ENCODE results near the gene GPC3.

Gene GPC3

DNA sequence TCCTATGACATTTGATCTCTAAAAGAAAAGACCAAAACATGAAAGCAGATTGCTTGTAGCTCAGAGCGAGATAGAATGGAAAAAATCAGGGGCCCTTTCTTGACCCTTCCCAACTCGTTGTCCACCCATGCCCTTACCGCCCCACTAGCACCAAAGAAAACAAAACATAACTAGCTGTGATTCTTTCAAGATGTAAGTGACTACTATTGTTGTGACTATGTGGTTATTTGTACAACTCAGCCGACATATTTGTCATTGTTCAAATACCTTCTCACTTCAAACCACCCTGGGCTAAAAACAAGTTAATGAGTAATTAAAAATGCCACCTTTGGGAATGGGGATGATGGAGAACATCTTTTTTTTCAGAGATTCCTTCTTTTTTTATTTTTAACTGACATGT is 399.0 kb downstream of the GPC3 start:
- no peak for DNase-seq

DNA sequence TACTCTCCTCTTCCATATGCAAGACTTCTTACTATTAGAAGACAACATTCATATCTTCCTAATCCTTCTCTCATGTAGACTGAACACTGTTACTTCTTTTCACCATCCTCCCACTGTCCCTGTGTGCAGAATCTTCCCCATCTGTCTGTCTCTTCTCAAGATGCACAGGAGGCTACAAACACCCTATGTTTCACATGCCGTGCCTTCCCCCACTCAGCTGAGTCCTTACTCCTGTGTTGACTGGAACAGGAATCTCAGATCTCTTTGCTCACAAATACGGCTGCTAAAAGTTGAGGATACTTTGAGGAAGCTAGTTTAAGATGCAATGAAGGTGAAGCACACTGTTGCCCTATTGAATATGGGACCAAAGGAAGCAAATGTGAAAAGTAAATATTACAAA is 401.6 kb downstream of the GPC3 start:
- no peak for DNase-seq

DNA sequence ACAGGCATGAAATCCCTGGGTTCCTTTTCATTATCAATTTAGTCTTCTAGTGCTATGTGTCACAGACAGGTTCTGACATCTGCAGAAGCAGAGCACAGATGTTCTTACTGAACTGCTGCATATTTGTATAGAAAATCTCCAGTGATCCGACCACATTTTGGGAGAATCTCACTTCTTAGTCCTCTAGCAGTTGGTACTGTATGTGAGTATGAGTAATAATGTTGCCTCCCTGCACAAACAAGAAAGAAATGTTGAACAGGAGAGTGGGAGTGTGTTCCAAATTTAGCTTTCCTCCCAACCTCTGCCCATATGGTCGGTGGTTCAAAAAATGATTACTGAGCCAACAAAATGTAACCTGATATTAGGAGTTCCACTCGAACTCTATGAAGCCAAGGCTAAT is 404.8 kb downstream of the GPC3 start:
- DNase-seq, result no peak

DNA sequence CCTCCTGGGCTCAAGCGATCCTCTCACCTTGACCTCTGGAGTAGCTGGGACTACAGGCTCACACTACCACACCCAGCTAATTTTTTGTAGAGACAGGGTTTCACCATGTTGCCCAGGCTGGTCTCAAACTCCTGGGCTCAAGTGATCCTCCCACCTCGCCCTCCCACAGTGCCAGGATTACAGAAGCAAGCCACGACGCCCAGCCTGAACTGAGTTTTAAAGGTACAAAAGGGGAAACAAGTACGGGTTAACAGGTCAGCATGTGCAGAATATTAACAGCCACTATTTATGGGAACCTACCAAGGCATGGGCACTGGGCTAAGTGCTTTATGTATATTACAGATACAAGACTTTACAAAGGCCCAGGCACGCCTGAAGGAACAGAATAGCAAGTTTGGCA is 405.8 kb downstream of the GPC3 start:
- DNase-seq, result no peak

DNA sequence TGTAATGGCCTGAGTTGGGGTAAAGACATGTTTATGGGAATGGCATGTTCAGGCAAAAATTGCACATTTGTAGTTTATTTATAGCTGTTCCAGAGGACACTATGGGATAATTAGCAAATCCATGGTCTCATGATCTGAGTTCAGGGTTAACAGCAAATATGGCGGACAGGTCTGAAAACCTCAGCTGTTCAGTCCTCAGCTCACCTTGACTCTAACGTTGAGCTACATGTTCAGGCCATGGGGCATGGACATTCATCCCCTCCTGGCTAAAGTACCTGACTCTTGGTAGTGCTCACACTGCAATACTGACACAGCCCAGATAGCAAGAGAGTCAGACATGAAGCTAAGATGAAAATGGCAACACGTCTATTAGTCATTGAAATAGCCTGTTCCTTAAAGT is 408.5 kb downstream of the GPC3 start:
- DNase-seq, result no peak

DNA sequence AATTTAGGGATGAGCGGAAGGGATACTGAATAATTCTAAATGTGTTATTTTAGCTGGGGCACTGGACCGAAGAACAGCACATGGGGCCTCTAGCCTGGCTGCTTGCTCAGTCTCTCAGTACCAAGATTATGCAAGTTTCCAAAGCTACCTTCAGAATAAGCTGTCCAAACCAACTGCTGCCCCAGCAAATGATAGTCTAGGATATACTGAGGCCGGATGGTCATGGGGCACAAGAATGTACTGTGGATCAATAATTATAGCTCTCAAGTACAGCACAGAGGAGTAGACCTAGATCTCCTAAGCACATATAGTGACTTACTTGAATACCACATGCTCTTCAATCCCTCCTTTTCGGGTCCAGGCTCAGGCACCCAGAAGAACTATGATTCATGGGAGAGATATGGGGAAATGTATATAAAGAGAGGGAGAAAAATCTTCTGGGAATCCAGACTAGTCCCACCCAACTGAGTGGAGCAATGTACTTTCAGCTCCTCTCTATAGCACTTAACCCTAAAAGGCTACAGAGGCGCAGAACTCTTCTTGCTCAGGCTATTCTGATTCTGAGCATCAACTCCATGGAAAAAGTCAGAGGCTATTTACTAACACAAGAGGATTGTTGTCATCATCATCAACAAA is 409.8 kb downstream of the GPC3 start:
- no peak for DNase-seq

DNA sequence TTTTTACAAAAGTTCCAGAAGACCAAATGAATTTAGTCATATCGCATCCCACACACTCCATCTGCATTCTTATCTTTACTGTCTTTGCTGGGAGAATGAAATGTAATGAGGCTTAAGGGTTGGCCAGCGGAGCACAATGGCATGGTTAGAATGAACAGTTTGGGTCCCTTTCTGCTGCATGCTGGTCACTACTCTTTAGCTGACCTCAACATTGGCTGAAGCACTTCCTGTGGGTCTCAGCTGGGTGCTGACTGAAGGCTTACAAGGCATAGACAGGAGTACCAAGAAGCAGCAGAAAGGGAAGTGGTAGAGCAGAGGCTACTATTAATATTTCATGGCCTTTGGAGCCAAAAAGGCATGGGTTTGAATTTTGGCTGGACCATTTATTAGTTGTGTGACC is 410.7 kb downstream of the GPC3 start:
- no peak for DNase-seq

DNA sequence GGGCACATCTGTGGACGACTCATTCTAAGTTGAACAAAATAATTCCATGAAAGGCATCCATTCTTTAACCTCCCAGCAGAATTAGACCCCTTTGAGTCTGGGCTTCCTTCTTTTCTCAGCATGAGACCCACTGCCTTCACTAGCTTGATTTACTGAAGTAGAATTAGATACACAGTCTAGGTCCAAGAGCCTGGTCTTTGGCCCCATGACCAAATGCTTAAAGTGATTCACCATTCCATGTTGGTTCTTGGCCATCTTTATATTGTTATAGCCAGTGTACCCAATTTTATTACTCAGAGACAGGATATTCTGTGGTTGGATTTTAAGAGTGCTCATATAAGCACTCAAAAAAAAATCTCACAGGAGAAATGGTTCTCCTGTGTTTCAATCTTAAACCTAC is 414.8 kb downstream of the GPC3 start:
- DNase-seq, result no peak

DNA sequence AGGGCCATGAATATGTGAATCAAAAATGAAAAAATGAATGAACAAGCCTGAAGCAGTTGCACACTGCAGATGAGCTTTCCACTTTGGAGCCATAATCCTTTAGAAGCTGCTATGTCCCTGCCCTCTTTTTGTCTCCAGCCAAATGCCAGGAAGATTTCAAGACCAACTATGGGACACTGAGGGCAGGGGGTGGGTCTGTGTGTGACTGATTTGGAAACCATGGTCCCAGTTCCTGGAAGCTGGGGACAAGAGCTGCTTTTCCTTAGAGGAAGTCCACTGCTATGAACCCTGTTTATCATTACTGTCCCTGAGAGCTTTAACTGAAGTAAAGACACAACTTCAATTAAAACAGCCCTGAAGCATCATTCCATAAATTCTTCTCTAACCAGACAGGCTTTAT is 416.2 kb downstream of the GPC3 start:
- no peak for DNase-seq

DNA sequence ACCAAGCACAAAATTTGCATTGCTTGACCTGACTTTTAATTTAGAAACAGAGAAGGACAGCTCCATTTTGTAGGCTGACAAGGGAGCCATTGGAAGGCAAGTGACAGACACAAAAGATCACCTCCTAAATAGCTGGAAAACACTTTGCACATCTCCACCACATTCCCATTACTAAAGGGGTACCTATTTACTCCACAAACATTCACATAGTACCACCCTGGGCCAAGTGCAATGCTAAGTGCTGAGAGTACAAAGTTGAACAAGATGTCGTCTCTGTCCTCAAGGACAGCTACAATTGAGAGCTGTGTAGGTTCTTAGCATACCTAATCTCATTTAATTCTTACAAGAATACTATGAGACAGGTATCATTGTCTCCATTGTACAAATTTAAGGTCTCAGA is 417.3 kb downstream of the GPC3 start:
- no peak for DNase-seq

DNA sequence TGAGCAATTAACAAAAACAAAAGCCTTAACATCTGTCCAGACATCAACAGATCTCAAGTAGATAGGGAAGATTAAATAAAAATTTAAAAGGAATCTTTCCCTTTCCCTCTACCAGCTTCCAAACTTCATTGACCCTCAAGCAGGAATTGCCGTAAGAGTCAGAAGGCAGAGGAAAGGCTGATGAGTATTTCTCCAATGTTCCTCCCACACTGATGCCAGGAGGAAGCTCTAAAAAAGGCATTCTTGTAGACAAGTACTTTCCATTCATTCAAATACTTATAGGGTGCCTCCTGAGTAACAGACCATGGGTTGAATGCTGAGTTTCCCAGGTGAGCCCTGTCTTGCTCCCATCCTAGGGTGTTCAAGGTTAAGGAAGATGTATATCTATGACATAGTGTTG is 418.5 kb downstream of the GPC3 start:
- no peak for DNase-seq

DNA sequence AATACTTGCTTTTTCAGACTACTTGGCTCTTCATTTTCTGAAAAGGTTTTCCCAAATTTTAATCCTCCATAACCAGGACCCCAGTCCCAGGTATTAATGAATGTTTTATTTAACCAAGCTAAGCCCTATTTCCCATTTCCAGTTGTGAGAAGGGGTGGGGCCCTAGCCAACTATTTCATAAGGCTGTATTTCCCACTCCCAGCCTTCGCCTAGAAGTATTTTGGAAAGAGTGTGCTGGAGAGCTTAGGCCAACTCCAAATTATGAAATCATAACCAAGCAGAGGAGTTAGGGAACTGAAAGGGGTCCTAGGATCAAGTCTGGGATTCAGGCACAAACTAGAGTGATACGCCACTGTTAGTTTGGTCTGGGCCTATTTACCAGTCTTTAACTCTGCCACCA is 421.7 kb downstream of the GPC3 start:
- DNase-seq, result no peak

DNA sequence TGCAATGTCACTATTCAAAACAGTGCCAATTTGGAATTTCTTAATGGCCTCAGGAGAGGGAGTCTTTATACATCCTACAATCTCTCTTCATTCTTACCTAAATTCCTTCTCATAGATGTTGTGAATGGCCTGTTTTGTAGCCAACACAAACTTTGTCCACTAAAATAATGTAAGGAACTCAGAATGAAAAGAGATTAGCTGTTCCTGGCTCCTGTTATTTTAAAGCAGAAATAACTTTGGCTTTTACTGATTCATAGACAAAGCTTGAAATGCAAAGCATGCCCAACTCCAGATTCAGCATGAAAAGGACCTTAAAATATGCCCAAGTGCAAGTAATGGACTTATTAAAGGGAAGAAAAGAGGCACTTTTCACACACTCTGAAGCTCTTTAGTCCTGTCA is 424.1 kb downstream of the GPC3 start:
- no peak for DNase-seq

DNA sequence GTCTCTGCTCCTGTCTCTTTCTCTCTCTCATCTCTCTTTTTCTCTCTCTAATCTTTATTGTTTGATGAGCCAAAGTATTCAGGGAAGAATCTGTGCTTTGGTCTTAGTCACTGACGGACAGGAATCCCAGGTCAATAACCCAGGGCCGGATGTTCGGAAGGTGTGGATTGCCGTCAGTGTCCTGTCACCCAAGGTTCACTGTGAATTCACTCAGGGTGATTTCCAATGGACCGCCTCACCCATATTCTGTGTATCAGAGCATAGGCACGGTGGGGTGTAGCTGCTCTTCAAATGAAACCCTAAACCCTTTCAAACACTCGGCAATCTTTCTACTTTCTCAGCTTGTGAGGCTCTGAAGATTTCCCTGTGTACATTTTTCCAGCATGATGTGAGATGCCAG is 425.5 kb downstream of the GPC3 start:
- DNase-seq, result no peak

DNA sequence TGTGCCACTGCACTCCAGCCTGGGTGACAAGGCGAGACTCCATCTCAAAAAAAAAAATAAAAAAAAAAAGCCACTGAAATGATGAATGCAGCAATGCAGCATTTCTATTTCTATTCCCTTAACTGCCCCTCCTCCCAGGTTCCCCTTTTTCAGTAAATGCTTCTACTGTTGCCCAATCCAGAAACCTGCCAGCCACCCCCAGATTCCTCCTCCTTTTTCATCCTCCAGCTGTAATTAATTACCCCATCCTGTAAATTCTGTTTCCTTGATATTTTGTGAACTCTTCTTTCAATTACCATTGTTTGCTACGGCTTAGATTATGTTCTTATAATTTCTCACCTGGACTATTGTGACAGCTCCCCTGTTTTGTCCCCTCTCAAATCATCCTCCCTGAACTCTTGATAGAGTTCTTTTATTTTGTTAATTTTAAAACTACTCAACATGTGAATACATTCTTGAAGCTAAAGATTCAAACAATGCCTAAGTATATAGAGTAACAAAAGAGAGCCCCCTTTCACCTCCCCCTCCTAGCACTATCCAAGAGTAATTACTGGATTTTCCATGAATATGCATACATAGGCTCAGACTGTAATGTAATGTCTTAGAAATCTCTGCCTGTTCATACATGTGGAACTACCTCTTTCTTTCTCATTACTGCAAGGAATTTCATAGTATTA is 429.5 kb downstream of the GPC3 start:
- DNase-seq, result no peak

DNA sequence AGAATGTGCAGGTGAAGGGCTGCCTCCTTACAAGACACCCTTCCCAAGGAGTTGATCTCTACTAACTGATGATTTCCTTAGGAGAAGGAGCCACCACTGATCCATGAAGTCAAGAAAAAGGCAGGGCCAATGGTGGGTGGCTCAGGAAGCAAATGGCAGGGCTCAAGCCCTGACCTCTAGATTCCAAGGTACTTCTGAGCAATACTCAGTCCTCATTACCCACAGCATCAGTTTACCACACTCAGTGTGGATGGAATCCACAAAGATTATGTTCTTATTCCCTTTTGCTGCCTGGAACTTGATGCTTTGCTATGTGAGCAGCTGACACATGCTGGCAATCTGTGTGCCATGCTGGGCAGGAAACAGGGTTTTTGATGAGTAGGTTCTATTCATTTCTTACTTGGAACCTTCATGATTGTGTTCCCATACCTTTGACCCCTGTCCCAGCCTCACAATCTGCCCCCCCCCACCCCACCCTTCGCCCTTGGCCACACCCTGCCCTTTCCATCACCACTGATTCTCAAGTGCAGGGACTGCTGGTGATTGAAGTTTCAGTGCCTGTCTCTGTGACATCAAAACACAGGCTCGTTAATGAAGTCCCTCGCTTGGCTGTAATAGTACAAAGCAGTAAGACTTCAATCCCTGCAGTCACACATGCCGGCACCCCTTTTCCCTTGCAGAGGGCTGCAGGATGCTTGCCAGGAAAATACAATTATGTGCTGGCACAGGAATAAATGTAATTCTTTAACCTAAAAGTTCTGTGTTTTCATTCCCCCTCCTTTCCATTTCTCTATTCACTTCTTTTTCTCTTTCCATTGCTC is 434.5 kb downstream of the GPC3 start:
- no peak for DNase-seq

DNA sequence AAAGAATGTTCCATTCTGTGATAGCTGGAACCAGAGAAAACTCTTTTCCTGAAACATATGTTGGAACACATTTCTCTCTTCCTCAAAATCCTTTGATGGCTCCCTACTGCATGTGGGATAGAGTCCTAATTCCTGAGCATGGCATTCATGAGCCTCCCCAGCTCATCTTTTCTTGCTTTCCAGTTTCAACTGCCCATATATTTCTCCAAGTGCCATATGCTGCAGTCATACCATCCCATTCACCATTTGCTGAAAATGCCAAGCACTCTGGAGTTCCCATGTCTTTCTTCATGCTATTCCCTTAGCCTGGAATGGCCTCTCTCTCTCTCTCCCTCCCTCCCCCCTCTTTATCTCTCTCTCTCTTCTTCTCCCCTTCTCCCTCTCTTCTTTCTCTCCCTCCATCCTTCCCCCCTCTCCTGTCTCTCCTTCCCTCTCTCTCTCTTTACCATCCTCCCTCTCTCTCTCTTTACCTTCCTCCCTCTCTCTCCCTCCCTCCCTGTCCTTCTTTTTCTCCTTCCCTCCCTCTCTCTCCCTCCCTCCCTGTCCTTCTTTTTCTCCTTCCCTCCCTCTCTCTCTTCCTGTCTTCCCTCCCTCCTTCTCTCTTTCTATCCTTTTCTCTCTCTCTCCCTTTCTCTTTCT is 436.0 kb downstream of the GPC3 start:
- no peak for DNase-seq

DNA sequence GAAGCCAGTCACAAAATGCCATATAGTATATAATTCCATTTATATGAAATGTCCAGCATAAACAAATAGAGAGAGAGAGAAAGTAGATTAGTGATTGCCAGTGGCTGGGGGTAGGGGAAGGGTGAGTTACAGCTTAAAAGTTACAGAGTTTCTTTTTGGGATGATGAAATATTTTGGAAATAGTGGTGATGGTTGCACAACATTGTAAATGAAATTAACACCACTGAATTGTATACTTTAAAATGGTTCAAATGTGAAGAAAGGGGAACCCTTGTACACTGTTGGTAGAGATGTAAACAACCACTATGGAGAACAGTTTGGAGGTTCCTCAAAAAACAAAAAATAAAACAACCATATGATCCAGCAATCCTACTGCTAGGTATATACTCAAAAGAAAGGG is 439.0 kb downstream of the GPC3 start:
- no peak for DNase-seq

DNA sequence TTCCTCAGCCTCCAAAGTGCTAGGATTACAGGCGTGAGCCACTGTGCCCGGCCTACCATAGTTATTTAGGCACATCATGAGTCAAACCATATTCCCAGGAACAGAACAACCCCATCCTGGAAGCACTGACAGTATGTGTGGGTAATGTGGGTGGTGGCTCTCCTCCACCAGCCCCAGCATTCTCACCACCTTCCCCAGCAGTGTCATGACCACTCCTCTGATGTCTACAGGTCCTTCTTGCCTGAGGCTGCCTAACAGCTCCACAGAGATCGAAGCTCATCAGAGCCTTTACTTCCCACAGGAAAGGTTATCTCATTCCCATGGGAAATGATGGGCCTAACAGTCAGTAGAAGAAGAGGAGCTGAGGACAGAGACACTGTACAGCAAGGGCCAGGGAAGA is 440.6 kb downstream of the GPC3 start:
- no peak for DNase-seq

DNA sequence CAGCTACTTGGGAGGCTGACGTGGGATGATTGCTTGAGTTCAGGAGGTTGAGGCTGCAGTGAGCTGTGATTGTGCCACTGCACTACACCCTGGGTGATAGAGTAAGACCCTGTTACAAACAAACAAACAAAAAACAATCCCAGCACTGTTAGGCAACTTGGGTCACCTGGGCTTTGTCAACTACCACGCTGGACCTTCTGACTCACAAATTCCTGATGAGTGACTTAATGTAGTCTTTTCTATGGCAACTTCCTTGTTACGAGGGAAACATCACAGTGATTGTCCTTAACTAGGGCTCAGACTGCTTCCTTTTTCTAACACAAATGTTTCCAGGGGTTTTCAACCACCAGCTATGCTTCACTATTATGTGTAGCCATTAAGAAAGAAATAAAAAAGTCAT is 441.3 kb downstream of the GPC3 start:
- DNase-seq, result no peak

DNA sequence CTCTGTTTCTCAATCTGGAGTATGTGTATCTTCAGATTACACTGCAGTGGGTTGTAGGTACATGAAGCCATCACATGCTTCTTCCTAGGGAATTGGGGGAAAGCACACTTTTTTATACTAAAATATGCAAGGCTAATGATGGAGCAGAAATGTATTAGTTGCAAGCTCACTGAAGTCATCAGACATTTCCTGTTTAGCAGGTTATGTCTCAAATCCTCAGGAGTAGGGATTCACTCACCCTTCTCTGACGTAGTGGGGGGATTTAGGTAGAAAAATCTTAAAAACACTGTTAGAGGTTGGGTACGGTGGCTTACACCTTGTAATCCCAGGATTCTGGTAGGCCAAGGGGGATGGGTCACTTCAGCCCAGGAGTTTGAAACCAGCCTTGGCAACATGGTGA is 441.7 kb downstream of the GPC3 start:
- no peak for DNase-seq

DNA sequence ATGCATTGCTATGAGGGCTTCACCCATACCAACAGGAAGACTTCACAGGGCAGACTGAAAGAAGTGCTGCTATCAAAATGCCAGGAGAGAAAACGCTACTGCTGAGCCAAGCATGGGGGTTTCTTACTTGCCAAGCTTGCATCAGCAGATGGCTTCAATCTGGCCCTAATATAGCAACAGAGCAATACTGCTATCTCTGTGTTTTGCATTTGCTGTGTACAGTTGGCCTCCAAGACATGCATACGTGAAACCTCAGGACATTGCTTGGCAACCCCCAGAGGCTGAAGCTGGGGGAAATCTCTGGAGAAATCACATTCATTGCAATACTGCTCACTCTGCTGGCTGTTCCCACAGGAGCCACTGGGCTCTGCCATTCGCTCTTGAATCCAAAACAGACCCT is 442.9 kb downstream of the GPC3 start:
- DNase-seq, result no peak

DNA sequence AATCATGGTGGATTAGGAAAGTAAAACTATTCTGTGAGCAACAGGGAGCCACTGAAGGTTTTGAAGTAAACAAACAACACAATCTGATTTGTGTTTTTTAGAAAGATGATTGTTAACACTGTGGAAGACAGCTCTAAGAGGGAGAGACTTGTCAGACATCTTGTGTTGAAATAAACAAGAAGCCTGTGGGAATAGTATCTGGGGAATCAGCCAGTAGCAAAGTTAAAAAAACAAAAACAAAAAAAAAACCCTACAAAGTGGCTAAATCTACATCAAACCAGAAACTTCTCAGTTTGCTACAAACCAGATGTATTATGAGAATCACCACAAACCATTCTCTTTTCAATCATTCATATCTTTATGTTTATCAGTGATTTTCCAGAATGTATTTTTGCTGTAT is 444.4 kb downstream of the GPC3 start:
- DNase-seq, result no peak

DNA sequence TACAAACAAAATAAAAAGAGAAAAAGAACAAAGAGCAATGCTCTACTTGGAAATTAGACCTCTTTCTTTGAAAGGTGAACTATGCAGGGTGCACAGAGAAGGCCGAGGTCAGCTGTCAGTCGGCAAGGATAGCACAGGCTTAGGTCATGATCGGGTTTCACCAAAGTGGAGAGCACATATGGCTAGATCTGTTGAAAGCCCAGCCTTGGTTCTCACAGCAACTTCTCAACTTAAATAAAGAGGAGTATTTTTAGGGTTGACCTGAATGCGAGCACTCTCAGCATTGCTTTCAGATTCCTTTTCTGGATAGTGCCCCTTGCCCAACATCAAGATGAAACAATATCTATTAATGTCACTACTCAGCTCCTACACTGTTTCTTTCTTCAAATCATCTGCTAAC is 447.2 kb downstream of the GPC3 start:
- DNase-seq, result no peak
